Cardiac fibroblast (primary cell): Measurements from ENCODE around the gene MUC5B.

ENCODE experiments used
- DNase-seq, 2 donors: peaks; one replicate each; pipeline versions ENCODE4 v3.0.0 to v3.0.0-alpha.2; 2010; ENCODE audit warnings: low read depth in 2 of 2
- H3K4me3 ChIP-seq, 2 donors: replicated peaks in 1 of 2; 1 replicate in 1 of 2; 2 replicates in 1 of 2; pipeline ENCODE4 v1.5.1; 2011; ENCODE audit warnings: low read depth in 2 of 2, low read length in 2 of 2, mild to moderate bottlenecking in 2 of 2, moderate library complexity in 1 of 2
- CTCF ChIP-seq: IDR thresholded peaks from one replicate; pipeline ENCODE4 v1.5.1; 2011; ENCODE audit warnings: low read depth, mild to moderate bottlenecking, low read length, inconsistent platforms

MUC5B gene

GRCh38 chr11:1274501-1274900 lies 51.6 kb downstream of the MUC5B start:
- no peak for TF ChIP-seq CTCF
- no peak overlapping the region for H3K4me3 ChIP-seq
- DNase-seq = no peak

- no peak for DNase-seq
- no peak for TF ChIP-seq CTCF
- H3K4me3 ChIP-seq = no peak overlapping the region
These were observed 52.2 kb downstream of the MUC5B start for GRCh38 chr11:1275021-1275420.

- no peak for TF ChIP-seq CTCF
- no peak for DNase-seq
- H3K4me3 ChIP-seq = no peak overlapping the region
These were observed 53.4 kb downstream of the MUC5B start for GRCh38 chr11:1276041-1276790.

- no peak overlapping the region for H3K4me3 ChIP-seq
- DNase-seq = no peak
- no peak for TF ChIP-seq CTCF
These were observed 54.2 kb downstream of the MUC5B start for GRCh38 chr11:1276866-1277615.

- no peak overlapping the region for H3K4me3 ChIP-seq
- no peak for DNase-seq
These were observed 55.2 kb downstream of the MUC5B start for GRCh38 chr11:1277936-1278512.

More at GRCh38 chr11:1277936-1278512, 55.2 kb downstream of the MUC5B start:
- no peak for TF ChIP-seq CTCF
